ENCODE data around the gene CFAP141. TPM values are rescaled to one million over a fixed set of nuclear protein-coding genes. Genes with fewer than 3 reads are reported as not detected.

CFAP141 gene
- total and polyA plus RNA-seq, 2 of the 13 experiments (the other 11 are each of a cell fraction or from before 2014, with no cell fraction given): not detected

- no peak for TF ChIP-seq REST (IDR thresholded peaks at IDR 0.05; ENCODE audit: borderline replicate concordance in 1 of 2, low read depth in 1 of 2, low read length in 2 of 2)
- no peak for TF ChIP-seq E2F1 (CRISPR knock-in tag; IDR thresholded peaks at IDR 0.05)
- no peak for TF ChIP-seq ZNF160 (CRISPR knock-in tag; IDR thresholded peaks at IDR 0.05)
- TF ChIP-seq ARNT2 (CRISPR knock-in tag; IDR thresholded peaks at IDR 0.05; ENCODE audit: low read depth): no peak
- peak; percentile 47; the same call in 1 of the 2 replicates for TF ChIP-seq GMEB1 (CRISPR knock-in tag; IDR thresholded peaks at IDR 0.05; ENCODE audit: borderline replicate concordance)
- no peak for TF ChIP-seq POLR2AphosphoS5 (IDR thresholded peaks at IDR 0.05; ENCODE audit: low read depth, low read length)
- TF ChIP-seq TEAD2 (CRISPR knock-in tag; IDR thresholded peaks at IDR 0.05): no peak
- no peak for TF ChIP-seq CENPBD1 (CRISPR knock-in tag; IDR thresholded peaks at IDR 0.05; ENCODE audit: borderline replicate concordance, low read depth)
- TF ChIP-seq IRF1 (CRISPR knock-in tag; IDR thresholded peaks at IDR 0.05; ENCODE audit: low read depth): no peak
- no peak for TF ChIP-seq KLF13 (CRISPR knock-in tag; IDR thresholded peaks at IDR 0.05)
- TF ChIP-seq TRAFD1 (CRISPR knock-in tag; IDR thresholded peaks at IDR 0.05; ENCODE audit: borderline replicate concordance): no peak
- peak; percentile 89 for TF ChIP-seq ARID5B (CRISPR knock-in tag; IDR thresholded peaks at IDR 0.05)
- TF ChIP-seq ZNF207 (IDR thresholded peaks at IDR 0.05; ENCODE audit: borderline replicate concordance): no peak
- TF ChIP-seq SSRP1 (CRISPR knock-in tag; IDR thresholded peaks at IDR 0.05): no peak
- TF ChIP-seq ELF1 (CRISPR knock-in tag; IDR thresholded peaks at IDR 0.05): no peak
- TF ChIP-seq ARID2 (CRISPR knock-in tag; IDR thresholded peaks at IDR 0.05; ENCODE audit: borderline replicate concordance): no peak
Observed at GRCh38 chr1:154237435-154237834, 31.3 kb upstream of the CFAP141 start (continued).

All from HepG2 (cell line).